ENCODE data around the gene PGLYRP2.

The PGLYRP2 gene

DNA sequence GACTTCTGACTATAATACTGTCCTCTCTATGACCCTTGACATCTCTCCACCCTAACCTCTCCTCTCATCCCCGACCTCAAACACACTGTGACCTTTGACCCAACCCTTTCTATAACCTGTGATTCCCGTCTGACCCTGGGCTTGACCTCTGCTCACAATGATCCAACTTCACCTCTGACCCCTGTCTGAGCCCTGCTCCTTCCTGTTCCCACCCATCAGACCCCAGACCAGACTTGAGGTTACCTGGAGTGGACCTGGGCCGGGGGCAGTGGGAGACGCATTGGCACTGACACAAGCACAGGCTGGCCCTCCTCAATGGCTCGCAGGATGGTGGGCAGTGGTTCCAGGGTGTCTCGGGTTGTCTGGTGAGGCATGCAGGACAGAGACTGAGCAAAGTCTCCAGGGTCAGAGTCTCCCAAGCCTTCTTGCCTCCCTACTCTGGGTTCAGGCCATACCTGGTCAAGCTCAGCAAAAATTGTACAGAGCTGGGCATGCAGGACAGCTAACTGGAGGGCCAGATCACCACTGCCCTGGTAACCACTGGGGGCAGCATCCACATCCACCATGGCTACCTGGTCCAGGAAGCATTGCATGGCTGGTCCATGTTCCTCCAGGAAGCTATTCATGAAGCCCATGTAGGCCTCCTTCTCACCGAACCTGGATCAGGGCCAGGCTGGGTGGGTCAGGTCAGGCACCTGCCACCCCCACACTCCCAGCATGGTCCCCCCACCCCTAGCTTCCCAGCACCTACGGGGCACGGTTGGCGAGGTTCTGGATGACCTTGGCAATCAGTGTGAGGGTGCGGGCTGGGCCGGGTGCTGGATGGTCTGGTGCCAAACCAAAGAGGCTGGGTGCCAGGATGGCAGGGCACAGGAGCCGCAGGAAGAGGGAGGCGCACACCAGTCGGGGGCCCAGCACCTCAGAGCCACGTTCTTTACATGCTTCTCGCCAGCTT is 25.1 kb downstream of the PGLYRP2 start:
- DNase-seq = no peak

DNA sequence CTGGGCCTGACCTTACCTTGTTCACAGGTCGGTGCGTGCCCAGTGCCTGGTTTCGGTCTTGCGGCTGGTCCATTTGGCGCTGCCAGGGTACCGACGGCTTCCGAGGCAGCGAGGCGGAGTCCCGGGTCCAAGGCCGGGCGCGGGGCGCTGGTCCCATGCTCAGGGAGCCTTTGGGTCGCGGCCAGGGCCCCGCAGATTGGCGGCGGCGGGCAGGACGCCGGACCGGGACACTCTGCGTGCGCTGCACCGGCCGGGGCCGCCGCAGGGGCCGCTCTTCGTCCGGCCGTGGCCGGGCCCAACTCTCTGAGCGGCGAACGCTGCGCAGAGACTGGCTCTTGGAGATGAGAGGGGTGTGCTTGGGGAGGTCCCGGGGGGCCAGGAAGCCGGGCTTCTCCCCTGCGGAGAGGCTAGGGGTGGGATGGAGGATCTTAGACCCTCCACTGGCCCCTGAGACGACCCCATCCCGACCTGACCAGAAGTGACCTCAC is 26.2 kb downstream of the PGLYRP2 start:
- no peak for DNase-seq

DNA sequence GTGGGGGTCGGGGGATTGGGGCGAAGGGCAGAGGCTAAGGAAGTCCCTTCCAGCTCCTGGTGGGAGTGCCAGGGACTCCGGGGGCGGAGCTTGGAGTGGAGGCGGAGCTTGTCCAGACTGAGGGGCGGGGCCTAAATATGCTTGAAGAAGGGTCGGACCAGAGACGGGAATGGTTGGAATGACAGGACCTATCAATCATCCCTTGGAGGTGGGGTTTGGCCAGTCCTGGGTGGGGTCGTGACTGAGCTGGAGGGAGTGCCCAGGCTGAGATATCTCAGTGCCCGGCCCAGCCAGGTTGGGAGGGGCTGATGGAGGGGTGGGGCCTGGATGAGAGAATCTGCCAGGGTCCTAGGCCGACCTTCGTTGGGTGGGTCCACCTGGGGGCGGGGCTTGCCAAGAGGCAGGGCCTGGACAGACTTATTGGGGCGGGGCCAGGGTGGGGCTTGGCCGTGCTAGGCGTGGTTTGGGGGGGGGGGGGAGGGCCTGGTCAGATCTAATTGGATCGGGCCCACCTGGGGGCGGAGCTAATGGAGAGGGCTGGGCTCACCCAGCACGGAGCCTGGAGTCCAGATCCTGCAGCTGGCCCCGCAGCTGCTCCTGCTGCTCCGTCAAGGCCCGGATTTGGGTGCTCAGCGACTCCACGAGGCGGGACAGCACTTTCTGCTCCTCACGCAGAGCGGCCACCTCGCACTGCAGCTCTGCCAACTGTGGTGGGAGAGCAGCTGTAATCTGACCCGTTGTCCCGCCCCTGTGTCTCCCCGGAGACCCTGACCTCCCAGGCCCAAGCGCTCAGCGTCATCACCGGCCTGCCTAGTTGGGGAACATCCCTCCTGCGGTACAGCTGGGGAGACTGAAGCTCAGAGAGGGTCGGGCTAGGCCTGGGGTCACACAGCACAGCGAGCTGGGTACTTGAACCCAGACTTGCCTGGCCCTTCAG is 26.9 kb downstream of the PGLYRP2 start:
- peak; percentile 55 for DNase-seq

DNA sequence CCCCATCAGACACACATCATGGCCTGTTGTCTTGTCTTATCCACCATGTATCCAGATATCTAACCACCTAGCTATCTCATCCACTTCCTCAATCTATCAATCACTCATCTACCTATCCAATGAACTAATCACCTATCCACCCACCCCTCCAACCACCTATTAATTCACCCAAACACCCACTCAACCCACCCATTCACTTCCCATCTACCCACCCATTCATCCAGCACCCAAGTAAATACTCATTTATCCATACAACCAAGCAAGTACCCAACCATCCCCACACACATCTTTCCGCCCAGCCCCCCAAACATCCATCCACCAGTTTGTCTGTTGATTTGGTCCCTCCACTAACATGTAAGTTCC is 28.8 kb downstream of the PGLYRP2 start:
- no peak for DNase-seq

DNA sequence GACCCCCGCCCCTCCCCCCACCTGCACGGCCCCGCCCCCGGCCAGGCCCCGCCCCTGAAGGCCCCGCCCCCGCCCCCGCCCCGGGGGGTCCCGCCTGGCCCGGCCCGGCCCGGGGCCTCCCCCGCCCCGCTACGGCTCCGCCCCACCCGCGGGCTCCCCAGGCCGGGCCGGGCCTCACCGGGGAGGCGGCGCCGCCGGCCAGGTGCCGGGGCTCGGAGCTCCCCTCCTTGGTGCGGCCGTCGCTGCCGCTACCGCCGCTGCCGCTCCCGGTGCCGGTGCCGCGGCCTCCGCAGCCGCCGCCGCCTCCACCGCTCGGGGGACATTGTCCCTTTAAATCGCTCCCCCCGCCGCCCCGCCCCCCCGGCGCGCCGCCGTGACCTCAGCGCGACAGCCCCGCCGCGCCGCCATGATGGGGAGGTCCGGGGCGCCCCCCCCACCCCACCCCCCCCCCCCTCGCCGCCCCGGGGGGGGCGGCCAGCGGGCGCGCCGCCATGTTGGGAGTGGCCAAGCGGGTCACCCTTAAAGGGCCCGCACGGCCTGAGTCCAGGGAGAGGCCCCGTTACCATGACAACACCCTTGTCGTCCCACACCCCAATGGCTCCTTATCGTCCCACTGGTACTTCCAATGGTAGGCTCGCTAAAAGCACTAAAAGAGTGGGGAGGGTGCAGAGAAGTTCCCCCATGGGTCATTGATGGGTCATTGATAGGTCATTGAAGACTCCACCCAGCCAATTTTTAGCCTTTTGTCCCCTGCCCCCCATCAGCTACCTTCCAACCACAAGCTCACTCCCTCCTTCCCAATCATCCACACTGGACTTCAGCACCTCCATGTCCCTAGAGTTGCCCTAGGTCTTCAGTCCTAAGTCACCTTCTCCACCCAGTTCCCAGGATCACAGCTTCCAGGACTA is 29.4 kb downstream of the PGLYRP2 start, which contains the start of gene WIZ:
Gene WIZ, minus strand, starts transcription at position 337 of the 908 bp plus-strand sequence. CDS start 1,649 bp downstream, outside the sequence.
- DNase-seq = peak; percentile 89 to 90

DNA sequence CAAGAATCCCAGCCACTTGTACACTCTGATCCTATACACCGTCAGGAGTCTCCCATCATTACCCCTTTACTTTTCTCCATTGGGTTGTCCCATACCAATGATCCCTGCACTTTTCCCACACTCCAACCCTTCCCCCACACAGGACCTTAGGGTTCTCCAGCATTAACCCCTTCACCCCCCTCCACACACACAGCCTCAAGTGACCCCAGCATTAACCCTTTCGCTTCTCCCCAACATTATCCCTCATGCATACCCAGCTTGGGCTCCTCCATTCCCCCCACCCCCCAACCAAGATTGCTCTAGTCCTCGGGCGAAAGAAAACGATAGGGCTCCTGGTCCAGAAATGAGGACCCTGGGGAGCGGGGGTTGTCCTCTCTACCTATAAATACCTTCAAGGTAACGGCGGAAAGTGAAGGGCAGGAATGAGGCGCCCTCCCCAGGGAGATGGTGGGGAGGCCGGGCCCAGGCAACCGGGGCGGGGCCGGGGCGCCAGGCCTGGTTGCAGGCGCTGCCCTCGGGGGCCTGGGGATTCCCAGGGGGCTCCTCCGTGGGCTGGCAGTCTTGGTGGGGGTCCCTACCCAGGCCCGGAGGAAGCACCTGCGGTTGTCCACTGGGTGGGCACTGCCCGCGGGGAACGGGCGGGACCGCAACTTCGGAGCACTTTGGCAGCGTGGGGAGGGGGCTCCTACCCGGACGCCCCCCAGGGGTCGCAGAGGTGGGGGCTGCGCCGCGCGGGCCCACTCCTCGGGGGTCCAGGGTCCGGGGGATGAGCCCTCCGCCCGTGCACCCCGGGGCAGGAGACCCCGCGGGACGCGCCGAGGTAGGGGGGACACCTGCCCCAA is 30.3 kb downstream of the PGLYRP2 start:
- no peak for DNase-seq

DNA sequence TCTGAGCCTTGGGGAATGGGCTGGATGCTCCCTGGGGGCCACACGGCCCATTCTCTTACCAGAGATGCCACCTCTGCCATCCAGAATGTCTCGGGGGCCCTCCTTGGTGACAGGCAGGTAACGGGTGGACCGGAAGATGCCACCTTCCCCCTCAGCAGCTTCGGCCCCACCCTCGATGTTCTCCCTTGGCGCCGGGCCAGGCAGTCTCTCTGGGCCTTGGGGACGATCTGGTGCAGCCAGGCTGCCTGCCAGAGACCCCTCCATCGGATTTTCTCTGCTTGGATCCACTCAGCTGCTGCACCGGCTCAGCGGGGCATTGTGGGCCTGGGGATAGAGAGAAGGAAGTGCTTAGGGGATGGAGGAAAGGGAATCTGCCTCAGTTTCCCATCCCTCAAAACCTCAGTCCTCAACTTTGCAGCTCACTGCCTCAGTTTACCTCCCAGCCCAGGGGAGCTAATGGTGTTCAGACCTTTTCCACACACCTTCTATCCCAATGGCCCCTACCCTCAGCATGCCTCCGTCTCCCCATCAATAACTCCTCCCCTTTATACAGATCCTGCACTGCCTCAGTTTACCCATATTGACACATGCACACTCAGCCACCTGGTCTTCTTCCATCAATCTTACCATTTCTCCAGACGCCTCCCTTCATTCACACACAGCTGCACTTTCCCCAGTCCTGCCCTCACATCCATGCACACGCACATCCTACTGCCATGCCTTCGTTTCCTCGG is 31.1 kb downstream of the PGLYRP2 start:
- DNase-seq = no peak

DNA sequence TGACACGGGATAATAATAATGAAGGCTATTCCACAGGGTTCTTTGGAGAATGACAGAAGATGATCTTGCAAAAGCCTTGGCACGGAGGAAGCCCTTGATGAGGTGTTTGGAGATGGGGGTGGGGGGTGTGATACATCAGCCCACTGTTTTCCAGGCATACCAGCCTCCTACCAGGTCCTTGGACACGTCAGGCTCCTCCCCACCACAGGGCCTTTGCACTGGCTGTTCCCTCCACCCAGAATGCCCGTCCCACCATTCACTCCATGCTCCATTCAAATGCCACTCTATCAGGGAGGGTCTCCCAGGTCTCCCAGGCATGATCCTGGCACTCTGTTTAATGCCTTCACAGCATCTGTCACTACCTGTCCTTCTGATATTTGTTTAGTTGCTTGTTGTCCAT is 32.2 kb downstream of the PGLYRP2 start:
- DNase-seq = no peak

DNA sequence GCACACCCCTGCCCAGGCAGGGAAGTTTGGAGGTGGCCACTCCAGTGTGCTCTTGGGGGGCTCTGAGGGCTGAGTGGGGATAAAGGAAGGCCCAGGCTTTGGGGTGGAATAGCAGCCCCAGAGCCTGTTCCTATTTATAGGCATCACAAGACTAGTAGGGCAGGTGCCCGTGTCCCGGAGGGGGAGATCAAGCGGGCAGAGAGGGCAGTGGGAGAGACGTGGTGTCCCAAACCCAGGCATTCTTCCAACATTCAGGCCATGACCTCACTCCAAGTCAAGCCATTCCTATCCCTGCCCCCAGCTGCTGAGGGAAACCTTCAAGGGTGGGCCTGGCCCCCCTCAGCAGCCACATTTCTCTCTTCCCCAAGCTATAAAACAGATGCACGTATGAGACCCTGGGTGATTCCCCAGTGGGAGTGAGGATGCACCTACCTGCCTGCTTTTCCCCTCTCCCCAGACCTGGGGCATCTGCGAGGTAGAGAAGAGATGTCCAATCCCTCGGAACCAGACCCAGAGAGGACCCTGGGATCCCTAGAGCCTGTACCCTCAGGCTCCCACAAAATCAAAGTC is 33.4 kb downstream of the PGLYRP2 start:
- no peak for DNase-seq

DNA sequence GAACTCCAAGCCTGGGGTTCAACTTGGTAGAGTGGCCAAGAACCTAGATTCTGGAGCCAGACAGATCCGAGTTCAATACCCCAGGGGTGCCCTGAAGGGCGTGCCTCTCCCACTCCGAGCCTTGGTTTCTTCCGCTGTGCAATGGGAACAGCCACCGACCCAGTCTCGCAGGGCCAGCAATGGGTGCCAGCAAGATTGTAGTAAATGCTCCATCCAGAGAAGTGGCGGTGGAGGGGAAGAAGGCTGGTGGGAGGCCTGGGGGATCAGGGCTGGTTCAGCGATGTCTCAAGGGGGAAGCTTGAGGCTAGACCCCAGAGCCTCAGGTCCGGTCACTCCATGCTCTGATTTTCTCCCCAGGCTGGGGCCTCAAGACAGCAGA is 34.1 kb downstream of the PGLYRP2 start:
- no peak for DNase-seq

DNA sequence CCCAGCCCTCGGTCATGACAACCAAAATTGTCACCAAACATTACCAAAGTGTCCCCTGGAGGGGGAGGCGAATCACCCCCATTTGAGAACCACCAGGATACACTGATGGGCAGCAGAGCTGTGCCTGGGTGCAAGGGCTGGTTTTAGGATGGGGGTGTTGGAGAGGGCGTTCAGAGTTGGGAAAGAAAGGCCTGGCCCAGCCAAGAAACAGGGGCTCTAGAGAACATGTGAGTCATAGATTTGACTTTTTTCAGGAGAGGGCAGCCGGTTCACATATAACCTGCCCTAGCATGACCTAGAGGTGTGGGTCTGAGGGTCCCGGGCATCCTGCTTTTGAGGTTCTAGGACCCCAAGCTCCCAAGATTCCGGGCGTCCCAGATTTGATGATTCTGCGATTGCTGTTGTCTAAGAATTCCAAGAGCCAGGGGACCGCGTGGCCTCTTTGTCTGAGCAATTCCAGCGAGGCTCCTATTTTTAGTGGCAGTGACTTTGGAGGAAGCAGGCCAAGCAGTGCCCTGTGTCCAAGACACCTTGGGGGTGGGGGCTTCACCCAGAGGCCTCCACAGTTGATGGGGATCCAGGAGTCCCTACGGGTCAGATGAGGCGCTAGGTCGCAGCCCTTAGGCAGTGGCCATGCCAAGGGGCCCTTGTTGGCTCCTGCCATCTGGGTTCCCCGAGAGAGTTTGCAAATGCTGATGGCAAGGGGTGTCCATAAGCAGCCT is 34.6 kb downstream of the PGLYRP2 start:
- DNase-seq = no peak

DNA sequence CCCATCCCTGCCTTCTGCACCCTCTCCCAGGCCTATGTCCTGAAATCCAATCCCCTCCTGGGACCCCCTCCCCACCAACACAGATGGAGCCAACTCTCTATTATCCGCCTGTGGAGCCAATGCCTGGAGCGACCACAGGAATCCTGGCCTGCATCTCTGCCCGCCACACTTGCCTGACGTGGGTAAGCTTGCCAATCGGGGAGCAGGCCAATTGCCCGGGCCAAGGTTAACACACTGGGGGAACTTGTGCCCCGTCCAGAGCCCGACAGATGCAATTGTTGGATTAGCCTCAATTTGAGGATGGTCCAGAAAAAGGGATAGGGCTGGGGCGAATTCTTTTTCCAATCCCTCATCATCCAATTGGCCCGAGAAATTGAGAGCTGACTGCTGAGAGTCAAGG is 35.5 kb downstream of the PGLYRP2 start:
- DNase-seq = no peak

DNA sequence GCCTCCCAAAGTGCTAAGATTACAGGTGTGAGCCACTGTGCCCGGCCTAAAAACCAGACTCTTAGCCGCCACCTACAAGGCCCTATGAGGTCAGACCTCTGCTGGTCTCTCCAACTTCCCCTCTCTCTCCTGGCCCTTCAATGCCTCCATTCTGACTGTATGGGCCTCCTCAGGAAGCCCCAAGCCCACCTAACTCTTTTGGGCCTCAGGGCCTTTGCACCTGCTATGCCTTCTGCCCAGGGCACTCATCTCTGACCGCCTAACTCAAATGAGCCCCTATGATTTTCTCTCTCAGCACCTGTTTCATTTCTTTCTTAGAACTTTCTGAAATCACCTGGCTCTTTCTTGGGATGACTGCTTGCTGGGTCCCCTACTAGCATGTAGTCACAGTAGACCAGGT is 36.0 kb downstream of the PGLYRP2 start:
- DNase-seq = no peak

DNA sequence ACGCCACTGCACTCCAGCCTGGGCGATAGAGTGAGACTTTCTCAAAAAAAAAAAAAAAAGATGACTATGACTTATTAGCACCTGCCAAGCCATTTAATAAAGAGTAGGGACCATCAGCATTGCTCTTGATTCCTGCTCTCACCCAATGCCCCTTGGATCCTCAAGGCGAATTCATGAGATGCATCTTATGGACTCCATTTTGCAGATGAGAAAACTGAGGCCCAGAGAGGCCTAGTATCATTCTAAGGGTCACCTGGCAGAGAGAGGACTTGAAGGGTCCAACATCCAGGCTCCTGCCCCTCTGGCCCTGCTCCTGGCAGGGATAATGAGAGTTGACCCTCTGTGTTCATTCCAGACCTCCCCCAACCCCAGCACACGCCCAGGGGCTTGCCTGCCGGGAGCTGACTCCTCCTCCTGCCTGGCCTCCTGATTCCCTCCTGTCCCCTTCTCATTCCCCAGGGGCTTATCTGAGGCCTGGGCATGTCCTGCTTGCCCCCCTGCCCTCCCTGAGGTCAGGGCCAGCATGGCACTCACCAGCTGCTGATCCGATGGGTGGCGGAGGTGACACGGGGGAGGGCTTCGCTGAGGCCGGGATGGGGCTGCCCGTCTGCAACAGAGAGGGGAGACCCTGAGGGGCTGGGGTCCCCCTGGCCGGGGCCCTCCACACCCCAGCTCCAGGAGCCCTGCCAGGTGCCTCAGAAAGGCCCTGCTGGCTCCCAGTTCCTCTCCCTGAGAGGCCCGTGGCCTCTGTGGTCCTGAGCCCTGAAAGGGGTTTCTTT is 37.0 kb downstream of the PGLYRP2 start:
- DNase-seq = no peak

DNA sequence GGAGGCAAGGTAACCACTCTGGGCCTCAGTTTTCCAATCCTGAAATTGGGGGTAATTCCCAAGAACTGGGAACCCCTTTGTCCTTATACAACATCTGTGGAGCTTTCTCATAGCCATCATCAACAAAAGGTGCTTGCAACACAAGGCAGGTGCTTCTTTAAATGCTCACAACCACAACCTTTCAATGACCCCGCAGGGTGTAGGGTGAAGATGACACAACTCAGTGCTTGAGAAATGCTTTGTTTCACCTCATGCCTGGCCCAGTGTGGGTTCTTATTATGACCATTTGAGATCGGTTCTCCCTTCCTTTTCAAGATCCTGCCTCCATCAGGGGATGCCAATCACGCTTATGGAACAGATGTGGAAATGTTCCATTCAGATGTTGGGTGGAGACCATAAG is 38.0 kb downstream of the PGLYRP2 start:
- DNase-seq = no peak

DNA sequence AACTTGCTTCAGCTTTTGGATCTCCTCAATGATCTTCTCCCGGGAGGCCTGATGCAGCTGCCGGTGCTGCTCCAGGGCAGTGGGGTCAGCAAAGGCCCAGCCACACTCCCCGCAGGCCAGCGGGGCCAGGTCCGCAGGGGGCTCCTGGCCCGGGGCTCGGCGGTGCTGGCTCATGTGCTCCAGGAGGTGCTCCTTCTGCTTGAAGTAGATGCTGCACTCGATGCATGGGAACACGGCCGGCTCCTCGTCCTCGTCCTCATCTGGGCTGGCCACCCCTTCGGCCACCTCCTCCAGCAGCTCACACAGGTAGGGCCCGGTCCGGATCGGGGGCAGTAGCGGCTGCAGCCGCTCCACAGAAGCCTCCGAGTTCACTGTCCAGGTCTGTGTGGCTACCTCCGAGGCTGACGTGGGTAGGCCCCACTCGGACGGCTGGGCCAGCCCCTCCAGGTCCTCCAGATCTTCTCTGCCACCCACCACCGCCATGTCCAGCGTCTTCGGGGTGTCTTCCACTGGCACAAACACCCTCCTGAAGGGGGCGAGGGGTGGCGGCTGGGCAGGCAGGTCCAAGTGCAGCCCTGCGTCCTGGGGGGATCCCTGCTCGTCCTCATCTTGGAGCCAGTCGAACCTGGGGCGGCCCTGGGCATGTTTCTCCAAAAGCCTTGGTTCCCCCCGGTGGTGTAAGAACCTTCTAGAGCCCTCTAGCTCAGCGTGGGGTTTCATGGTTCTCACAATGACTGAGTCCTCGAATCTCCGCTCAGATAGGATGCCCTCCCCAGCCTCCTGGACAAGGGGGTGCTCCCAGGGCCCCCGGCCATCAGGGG is 39.3 kb downstream of the PGLYRP2 start:
- DNase-seq = no peak

DNA sequence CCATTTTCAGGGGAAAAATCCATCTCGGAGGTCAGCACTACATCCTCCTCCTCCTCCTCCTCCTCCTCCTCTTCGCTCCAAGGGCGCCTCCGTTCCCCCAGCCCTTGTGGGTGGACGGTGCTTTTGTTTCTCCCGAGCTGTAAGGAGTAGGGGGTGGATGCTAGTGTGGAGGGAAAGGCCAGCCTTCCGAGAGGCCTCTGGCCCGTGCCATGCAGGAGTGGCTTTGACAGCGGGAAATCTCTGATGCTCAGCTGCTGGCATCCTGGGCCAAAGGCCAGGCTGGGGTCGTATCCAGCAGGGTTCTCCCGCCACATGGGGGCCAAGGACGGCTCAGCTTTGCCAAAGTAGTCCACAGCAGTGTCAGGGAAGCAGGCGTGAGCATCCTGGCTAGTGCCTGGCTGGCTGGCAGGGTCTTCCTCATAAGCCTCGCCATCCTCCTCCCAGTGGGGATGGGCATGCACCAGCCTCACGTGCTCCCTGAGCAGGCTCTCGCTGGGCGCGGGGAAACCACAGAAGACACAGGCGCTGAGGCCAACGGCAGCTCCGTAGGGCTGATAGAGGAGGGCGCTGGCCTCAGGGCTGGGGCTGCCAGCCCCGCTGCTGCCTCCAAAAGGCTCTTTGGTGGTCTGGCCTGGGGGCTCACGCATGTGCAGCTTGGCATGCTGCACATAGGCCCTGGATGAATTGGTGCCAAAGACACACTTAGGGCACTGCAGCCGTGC is 40.1 kb downstream of the PGLYRP2 start:
- no peak for DNase-seq
